Ascending aorta (tissue), 2 donors: ENCODE data around the gene SPDEF. TPM values are rescaled to one million over a fixed set of nuclear protein-coding genes. Genes with fewer than 3 reads are reported as not detected.

Source experiments
- DNase-seq, 2 donors: peaks; one replicate each; pipeline ENCODE4 v3.0.0-alpha.2; 2019; ENCODE audit warnings: low spot score in 2 of 2
- H3K27ac ChIP-seq, 2 donors: fragments of 200-600 bp; sonication (generic); one replicate each; pipeline ENCODE4 v1.5.1; 2016 to 2017; ENCODE audit warnings: mild to moderate bottlenecking in 1 of 2
- H3K27me3 ChIP-seq: fragments of 200-600 bp; sonication (generic); one replicate; pipeline ENCODE4 v1.5.1; 2017
- H3K36me3 ChIP-seq, 2 donors: fragments of 200-600 bp; sonication (generic); one replicate each; pipeline ENCODE4 v1.5.1; 2016
- H3K4me1 ChIP-seq, 2 donors: fragments of 200-600 bp; sonication (generic); one replicate each; pipeline ENCODE4 v1.5.1; 2016 to 2017; ENCODE audit warnings: mild to moderate bottlenecking in 1 of 2
- H3K4me3 ChIP-seq, 2 donors: fragments of 200-600 bp; sonication (generic); one replicate each; pipeline ENCODE4 v1.5.1; 2016 to 2017; ENCODE audit warnings: mild to moderate bottlenecking in 1 of 2
- H3K9me3 ChIP-seq, 2 donors: fragments of 200-600 bp; sonication (generic); one replicate each; pipeline ENCODE4 v1.5.1; 2016
- intact Hi-C: fragments of 100-400 bp; cut with DNase I; formaldehyde crosslinking; loops from one replicate; pipeline ENCODE4 v1.15.1; 2023
- total RNA-seq: library from RNA; depleted of rRNA; stranded (reverse); fragments of >200 nt; gene quantifications from one replicate; pipeline ENCODE4 v1.1.0, GENCODE V29; 2016
- TF ChIP-seq, protein P1 (sequence below), 3 experiments: fragments of 200-600 bp in 2 of 3; fragments of 450-650 bp in 1 of 3; sonication (generic) in 2 of 3; IDR thresholded peaks; one replicate each; pipeline ENCODE4 v1.5.1; 2016 to 2019; ENCODE audit warnings: antibody characterized with exemption in 3 of 3, mild to moderate bottlenecking in 1 of 3, moderate library complexity in 1 of 3

Gene SPDEF
- total RNA-seq, 1 donor from 2014 or later = not detected

DNA sequence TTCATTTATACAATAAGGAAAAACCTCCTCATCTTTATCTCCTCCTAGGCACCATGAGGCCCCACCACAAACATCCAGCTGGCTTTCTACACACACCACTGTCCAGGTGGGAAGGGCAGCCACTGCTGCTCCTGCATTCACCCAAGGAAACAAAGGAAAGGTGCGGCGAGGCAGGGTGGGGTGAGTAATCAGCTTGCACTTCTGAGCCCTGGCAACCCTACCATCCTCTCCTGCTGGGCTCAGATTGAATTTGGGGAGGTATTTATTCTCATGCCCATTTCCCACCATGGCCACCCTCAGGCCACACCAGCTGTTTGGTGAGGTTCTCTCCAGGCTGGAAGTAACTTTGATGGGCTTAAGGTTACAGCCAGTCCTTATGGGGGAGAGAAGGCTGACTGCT lies 31.2 kb upstream of the SPDEF start:
- H3K9me3 ChIP-seq = no peaks in the 10 kb centered on the region
- TF ChIP-seq, protein P1, sequence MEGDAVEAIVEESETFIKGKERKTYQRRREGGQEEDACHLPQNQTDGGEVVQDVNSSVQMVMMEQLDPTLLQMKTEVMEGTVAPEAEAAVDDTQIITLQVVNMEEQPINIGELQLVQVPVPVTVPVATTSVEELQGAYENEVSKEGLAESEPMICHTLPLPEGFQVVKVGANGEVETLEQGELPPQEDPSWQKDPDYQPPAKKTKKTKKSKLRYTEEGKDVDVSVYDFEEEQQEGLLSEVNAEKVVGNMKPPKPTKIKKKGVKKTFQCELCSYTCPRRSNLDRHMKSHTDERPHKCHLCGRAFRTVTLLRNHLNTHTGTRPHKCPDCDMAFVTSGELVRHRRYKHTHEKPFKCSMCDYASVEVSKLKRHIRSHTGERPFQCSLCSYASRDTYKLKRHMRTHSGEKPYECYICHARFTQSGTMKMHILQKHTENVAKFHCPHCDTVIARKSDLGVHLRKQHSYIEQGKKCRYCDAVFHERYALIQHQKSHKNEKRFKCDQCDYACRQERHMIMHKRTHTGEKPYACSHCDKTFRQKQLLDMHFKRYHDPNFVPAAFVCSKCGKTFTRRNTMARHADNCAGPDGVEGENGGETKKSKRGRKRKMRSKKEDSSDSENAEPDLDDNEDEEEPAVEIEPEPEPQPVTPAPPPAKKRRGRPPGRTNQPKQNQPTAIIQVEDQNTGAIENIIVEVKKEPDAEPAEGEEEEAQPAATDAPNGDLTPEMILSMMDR (IDR thresholded peaks at IDR 0.05) = no peak
- H3K27me3 ChIP-seq = no peaks in the 10 kb centered on the region
- intact Hi-C loops = no loop called here
- no peaks in the 10 kb centered on the region for H3K4me1 ChIP-seq
- H3K36me3 ChIP-seq = peaks cover 14 to 41% of the 10 kb centered on the region in 2 donors
- H3K4me3 ChIP-seq = no peak overlapping the region
- no peak for DNase-seq
- H3K27ac ChIP-seq = no peak overlapping the region

DNA sequence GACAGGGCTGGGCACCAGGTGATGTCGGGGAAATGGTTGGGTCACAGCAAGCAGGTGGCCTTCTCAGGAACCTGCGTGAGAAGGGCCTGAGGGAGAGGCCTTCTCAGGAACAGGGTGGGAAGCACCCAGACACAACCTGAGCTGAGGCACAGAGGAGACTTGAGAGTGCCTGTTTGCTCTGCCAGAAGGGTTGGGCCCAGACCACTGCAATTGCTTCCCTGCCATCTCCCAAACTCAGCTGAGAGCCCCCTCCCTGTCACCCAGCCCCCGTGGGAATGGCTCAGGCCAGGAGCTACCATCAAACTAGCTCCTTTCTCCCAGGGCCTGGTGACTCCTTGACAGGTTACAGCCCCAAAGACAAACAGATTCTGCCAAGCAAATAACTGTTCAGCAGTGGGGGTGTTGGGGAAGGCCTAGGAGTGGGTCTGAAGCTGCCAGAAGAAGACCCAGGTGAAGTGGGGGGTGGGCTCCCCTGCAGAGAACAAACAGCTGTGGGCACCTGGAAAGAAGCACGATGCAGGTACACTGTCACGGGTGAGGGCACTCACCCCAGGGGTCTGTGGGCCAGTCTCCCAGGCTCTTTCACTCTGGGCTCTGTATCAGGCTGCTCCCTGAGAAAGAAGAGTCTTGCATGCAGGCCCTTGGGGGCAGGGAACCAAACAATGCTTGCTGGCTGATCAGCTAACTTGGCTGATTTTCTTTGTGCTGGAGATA lies 30.4 kb upstream of the SPDEF start:
- DNase-seq = no peak
- Histone ChIP-seq H3K9me3 (no peaks in the 10 kb centered on the region), H3K27me3 (no peaks in the 10 kb centered on the region), H3K27ac (no peak overlapping the region), H3K36me3 (peaks cover 14 to 41% of the 10 kb centered on the region in 2 donors), H3K4me1 (no peaks in the 10 kb centered on the region), H3K4me3 (no peak overlapping the region)
- intact Hi-C loops = no loop called here
- TF ChIP-seq, protein P1 (IDR thresholded peaks at IDR 0.05) = no peak

DNA sequence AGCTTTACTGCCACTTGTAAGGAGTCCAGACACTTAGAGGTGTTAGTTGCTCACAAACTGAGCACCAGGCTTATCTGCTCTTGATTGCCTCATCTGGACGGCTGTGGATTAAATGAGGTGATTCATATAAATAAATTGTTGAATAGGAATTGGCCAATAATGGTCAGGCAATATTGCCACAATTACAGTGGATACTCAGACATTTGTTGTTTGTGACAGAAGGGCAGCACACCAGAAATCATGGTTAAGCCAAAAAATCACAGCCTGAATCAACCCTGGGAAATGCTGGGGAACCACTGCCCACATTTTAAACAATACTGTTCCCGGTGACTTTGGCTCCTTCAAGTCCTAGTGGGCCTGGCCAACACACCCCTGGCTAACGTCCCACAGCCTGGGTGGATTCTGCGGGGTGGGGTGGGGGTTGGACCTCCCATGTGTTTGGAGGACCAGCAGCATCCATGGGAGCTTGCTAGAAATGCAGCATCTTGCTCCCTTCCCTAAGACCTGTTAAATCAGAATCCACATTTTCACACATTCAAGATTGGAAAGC lies 29.5 kb upstream of the SPDEF start:
- H3K27me3 ChIP-seq = no peaks in the 10 kb centered on the region
- DNase-seq = no peak
- no peaks in the 10 kb centered on the region for H3K9me3 ChIP-seq
- intact Hi-C loops = no loop called here
- TF ChIP-seq, protein P1 (IDR thresholded peaks at IDR 0.05) = no peak
- H3K4me1 ChIP-seq = no peaks in the 10 kb centered on the region
- H3K36me3 ChIP-seq = peaks cover 14 to 41% of the 10 kb centered on the region in 2 donors
- H3K27ac ChIP-seq = no peak overlapping the region
- no peak overlapping the region for H3K4me3 ChIP-seq

DNA sequence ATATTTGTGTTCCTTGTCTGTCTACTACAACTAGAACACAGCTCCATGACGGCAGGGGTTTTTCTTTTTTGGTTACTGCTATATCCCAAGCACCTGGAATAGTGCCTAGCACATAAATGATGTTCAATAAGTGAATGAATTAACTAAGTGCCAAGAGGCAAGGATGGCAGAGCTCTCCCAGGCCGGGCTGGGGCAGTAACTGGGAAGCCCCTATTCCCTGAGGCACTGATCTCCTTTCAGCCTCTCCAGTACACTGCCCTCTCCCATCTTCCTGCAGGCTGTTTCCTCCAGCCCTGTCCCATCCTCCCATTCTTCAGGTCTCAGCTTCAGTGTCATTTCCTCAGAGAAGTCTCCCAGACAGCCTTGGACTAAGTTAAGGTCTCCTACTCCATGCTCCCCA lies 29.0 kb upstream of the SPDEF start:
- H3K27ac ChIP-seq = no peak overlapping the region
- H3K4me1 ChIP-seq = no peaks in the 10 kb centered on the region
- no peaks in the 10 kb centered on the region for H3K27me3 ChIP-seq
- intact Hi-C loops = no loop called here
- H3K9me3 ChIP-seq = no peaks in the 10 kb centered on the region
- DNase-seq = no peak
- TF ChIP-seq, protein P1 (IDR thresholded peaks at IDR 0.05) = no peak
- H3K4me3 ChIP-seq = no peak overlapping the region
- H3K36me3 ChIP-seq = peaks cover 14 to 38% of the 10 kb centered on the region in 2 donors

DNA sequence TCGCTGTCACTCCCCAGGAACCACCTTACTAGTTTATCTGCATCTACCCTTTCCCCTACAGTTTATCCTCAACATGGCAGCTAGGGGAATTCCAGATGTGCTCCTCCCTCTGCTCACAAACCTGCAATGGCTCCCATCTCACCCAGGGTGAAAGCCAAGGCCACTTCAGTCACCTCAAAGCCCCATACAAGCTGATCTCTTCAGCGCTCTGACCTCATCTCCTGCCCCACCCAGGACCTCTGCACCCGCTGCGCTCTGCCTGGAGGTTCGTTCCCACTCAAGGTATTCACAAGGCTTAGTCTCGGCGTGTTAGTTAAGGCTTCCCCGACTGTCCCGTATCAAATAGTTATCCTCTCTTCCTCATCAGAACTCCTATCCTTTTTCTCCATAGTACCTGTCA lies 28.6 kb upstream of the SPDEF start:
- Histone ChIP-seq H3K27ac (no peak overlapping the region), H3K36me3 (peaks cover 13 to 34% of the 10 kb centered on the region in 2 donors), H3K4me3 (no peak overlapping the region), H3K4me1 (no peaks in the 10 kb centered on the region), H3K9me3 (no peaks in the 10 kb centered on the region), H3K27me3 (no peaks in the 10 kb centered on the region)
- intact Hi-C loops = no loop called here
- TF ChIP-seq, protein P1 (IDR thresholded peaks at IDR 0.05) = no peak
- no peak for DNase-seq
